Measurements from ENCODE around the gene MYO9A.

The MYO9A gene

DNA sequence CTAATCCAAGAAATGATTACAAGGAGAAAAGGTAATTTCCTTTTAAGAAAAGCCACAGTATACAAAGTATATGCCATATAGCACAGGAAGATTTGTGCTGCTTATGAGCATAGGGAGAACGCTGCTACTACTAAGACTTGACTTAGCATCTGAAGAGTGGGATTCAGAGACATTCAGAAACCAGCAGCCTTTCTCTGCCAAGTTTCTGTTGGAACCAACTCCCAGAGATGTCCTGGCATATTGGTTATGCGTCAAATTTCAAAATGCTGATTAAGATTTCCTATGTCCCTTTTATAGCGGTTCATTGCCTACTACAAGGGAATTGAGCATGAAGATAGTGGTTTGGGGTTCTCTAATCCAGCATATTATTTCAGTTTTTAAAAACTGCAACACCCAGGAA lies 302.6 kb downstream of the MYO9A start:
- DNase-seq (ENCODE audit: low read depth) = no peak
- TF ChIP-seq, protein P1, sequence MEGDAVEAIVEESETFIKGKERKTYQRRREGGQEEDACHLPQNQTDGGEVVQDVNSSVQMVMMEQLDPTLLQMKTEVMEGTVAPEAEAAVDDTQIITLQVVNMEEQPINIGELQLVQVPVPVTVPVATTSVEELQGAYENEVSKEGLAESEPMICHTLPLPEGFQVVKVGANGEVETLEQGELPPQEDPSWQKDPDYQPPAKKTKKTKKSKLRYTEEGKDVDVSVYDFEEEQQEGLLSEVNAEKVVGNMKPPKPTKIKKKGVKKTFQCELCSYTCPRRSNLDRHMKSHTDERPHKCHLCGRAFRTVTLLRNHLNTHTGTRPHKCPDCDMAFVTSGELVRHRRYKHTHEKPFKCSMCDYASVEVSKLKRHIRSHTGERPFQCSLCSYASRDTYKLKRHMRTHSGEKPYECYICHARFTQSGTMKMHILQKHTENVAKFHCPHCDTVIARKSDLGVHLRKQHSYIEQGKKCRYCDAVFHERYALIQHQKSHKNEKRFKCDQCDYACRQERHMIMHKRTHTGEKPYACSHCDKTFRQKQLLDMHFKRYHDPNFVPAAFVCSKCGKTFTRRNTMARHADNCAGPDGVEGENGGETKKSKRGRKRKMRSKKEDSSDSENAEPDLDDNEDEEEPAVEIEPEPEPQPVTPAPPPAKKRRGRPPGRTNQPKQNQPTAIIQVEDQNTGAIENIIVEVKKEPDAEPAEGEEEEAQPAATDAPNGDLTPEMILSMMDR (IDR thresholded peaks at IDR 0.05; ENCODE audit: control insufficient read depth, extremely low read depth, insufficient read depth) = no peak
- H3K4me3 ChIP-seq (ENCODE audit: low read depth, low read length) = no peak overlapping the region

DNA sequence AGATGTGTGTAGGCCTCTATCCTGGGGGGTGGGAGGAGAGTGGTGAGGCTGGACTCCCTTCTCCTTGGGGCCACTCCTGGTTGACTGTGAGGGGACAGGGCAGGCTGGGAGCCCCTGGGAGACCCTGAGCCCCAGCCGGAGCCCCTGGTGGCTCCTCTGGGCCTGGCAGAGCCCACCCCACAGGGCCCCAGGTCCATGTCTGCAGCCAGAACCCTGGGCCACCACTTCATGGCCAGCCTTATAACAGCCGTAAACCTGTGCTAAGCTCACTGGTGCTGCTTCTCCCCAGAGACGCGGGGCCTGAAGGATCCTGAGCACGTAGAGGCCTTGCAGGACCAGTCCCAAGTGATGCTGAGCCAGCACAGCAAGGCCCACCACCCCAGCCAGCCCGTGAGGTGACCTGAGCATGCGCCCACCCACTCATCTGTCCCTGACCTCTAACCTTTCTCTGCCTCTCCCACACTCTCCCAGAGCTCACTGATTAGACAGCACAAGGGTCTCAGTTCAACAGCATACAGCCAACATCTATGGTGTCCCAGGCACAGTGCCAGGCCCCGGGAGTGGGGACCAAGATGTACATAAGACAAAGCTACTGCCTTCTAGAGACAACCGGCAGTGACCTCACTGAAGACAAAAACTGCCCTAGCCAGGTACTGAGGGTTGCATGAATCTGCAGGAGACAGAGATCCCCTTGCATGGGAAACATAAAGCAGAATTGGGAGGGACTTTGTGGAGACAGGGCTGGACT lies 304.1 kb downstream of the MYO9A start:
- no peak overlapping the region for H3K4me3 ChIP-seq (ENCODE audit: low read depth, low read length)
- no peak for DNase-seq (ENCODE audit: low read depth)
- TF ChIP-seq, protein P1 (IDR thresholded peaks at IDR 0.05; ENCODE audit: control insufficient read depth, extremely low read depth, insufficient read depth) = no peak

- H3K4me3 ChIP-seq (ENCODE audit: low read depth, low read length) = no peak overlapping the region
- DNase-seq (ENCODE audit: low read depth) = no peak
- TF ChIP-seq, protein P1 (IDR thresholded peaks at IDR 0.05; ENCODE audit: control insufficient read depth, extremely low read depth, insufficient read depth) = no peak
These were observed 304.8 kb downstream of the MYO9A start for GRCh38 chr15:71812966-71813722.

DNA sequence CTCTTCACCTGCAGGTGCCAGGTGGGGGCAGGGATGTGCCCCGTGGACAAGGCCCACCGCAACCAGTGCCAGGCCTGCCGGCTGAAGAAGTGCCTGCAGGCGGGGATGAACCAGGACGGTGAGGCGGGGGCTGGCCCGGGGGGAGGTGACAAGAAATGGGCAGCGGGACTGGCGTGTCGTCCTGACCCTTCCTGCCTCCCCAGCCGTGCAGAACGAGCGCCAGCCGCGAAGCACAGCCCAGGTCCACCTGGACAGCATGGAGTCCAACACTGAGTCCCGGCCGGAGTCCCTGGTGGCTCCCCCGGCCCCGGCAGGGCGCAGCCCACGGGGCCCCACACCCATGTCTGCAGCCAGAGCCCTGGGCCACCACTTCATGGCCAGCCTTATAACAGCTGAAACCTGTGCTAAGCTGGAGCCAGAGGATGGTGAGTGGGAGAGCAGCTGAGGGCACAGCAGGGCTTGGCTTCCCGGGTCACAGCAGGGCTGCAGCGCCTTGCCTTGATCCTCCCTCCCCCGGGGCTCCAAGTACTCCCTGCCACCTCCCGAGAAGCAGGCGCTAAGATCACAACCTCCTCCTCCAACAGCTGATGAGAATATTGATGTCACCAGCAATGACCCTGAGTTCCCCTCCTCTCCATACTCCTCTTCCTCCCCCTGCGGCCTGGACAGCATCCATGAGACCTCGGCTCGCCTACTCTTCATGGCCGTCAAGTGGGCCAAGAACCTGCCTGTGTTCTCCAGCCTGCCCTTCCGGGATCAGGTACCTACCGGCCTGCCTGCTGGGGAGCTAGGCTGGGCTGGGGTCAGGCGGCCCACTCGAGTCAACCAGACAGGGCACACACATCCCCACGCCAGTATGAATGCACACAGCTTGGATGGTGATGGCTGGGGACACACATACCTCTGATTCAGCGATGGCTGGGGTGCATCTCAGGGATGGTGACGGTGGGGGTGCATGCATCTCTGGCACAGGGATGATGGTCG lies 305.9 kb downstream of the MYO9A start:
- no peak for DNase-seq (ENCODE audit: low read depth)
- TF ChIP-seq, protein P1 (IDR thresholded peaks at IDR 0.05; ENCODE audit: control insufficient read depth, extremely low read depth, insufficient read depth) = no peak
- H3K4me3 ChIP-seq (ENCODE audit: low read depth, low read length) = no peak overlapping the region

GRCh38 chr15:71811036-71811736 lies 306.8 kb downstream of the MYO9A start:
- TF ChIP-seq, protein P1 (IDR thresholded peaks at IDR 0.05; ENCODE audit: control insufficient read depth, extremely low read depth, insufficient read depth) = no peak
- no peak for DNase-seq (ENCODE audit: low read depth)
- no peak overlapping the region for H3K4me3 ChIP-seq (ENCODE audit: low read depth, low read length)
